ENCODE measurements around the gene STAM2. TPM values are rescaled to one million over a fixed set of nuclear protein-coding genes. Genes with fewer than 3 reads are reported as not detected.

The STAM2 gene
- total and polyA plus RNA-seq, 11 donors = 4.7 to 36.1 (median 25.7) TPM

DNA sequence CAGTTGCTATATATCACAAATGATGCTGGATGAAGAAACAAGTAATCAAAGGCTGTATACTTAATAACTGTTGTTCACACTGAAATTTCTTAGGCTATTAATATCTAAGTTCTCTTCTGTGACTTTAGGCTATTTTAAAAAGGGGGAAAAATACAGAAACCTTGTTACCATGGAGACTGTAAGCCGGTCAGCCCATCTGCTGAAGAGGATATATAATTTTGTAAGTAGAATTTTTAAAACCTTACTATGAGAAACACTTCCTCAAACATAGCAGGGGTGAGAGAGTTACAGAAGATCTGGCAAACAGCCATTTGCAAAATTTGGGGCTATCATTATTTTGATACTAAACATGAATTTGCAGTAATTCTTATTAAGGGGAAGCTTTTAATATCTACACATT is 104.5 kb downstream of the STAM2 start:
- intact Hi-C loops (cut with DNase I) = no loop called here
- 51 to 66% (median 62%) methylated on average over 1 of the region's 1 CpG for WGBS, 4 donors
- Histone ChIP-seq H3K27ac (no peak overlapping the region), H3K36me3 (no peaks in the 10 kb centered on the region), H3K4me1 (peaks cover 0 to 7% (median 0%) of the 10 kb centered on the region in 12 donors), H3K27me3 (no peaks in the 10 kb centered on the region), H3K4me3 (no peak overlapping the region), H3K9me3 (no peaks in the 10 kb centered on the region)
- DNase-seq (no peak), ATAC-seq (no peak)
- TF ChIP-seq POLR2A (IDR thresholded peaks at IDR 0.05) = no peak
- TF ChIP-seq, protein P1, sequence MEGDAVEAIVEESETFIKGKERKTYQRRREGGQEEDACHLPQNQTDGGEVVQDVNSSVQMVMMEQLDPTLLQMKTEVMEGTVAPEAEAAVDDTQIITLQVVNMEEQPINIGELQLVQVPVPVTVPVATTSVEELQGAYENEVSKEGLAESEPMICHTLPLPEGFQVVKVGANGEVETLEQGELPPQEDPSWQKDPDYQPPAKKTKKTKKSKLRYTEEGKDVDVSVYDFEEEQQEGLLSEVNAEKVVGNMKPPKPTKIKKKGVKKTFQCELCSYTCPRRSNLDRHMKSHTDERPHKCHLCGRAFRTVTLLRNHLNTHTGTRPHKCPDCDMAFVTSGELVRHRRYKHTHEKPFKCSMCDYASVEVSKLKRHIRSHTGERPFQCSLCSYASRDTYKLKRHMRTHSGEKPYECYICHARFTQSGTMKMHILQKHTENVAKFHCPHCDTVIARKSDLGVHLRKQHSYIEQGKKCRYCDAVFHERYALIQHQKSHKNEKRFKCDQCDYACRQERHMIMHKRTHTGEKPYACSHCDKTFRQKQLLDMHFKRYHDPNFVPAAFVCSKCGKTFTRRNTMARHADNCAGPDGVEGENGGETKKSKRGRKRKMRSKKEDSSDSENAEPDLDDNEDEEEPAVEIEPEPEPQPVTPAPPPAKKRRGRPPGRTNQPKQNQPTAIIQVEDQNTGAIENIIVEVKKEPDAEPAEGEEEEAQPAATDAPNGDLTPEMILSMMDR (IDR thresholded peaks at IDR 0.05) = no peak

DNA sequence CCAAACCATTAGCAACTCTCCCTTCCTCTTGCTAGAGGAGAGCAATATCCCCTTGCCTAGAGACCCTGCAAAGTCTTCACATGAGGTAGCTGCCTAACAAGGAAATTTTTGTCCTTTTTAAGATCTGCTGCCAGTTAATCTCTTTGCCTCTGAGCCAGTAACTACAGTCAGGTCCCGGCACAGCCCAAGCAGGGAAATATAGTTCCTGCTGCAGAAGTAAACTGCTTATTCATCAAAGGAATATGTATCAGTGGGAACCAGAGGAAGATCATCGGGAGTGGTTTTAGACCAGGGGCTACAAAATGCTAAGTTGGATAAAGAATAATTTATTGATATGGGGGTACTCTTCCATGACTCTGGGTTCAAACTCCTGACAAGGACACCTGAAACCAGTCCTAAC is 107.3 kb downstream of the STAM2 start:
- WGBS, 4 donors = 75 to 87% (median 83%) methylated on average over 2 of the region's 2 CpGs
- intact Hi-C loops (cut with DNase I) = no loop called here
- DNase-seq (no peak), ATAC-seq (no peak)
- no peaks in the 10 kb centered on the region for H3K36me3 ChIP-seq
- TF ChIP-seq, protein P1 (IDR thresholded peaks at IDR 0.05) = no peak
- no peak for TF ChIP-seq POLR2A (IDR thresholded peaks at IDR 0.05)
- H3K27me3 ChIP-seq = no peaks in the 10 kb centered on the region
- H3K4me3 ChIP-seq = no peak overlapping the region
- H3K27ac ChIP-seq = no peak overlapping the region
- no peaks in the 10 kb centered on the region for H3K9me3 ChIP-seq
- peaks cover 0 to 6% (median 0%) of the 10 kb centered on the region in 12 donors for H3K4me1 ChIP-seq

DNA sequence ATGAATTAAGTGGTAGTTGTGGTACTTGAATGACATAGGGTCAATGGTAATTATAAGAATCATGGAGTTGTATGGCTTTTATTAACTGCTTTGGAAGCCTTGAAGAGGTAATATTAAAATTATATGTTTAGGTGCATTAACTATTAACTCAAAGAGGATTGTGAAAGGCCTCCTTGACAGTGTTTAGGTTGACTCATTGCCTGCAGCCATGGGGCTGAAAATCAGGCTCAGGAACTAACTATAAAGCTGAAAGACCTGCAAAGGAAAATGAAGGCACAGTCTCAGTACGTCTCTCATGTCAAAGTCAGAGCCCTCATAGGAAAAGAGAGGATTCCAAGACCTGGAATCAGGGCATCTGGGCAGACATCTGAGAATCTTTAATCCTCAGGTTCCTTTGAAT is 107.7 kb downstream of the STAM2 start:
- H3K4me3 ChIP-seq = no peak overlapping the region
- no peaks in the 10 kb centered on the region for H3K9me3 ChIP-seq
- H3K27ac ChIP-seq = no peak overlapping the region
- no peaks in the 10 kb centered on the region for H3K27me3 ChIP-seq
- TF ChIP-seq POLR2A (IDR thresholded peaks at IDR 0.05) = no peak
- TF ChIP-seq, protein P1 (IDR thresholded peaks at IDR 0.05) = no peak
- H3K4me1 ChIP-seq = peaks cover 0 to 10% (median 0%) of the 10 kb centered on the region in 12 donors
- intact Hi-C loops (cut with DNase I) = no loop called here
- ATAC-seq (no peak), DNase-seq (no peak)
- no peaks in the 10 kb centered on the region for H3K36me3 ChIP-seq
- WGBS, 4 donors = 88 to 100% (median 98%) methylated on average over 1 of the region's 1 CpG

Other genes starting within 250 kb of the STAM2 start
- gene CACNB4, start 76.7 kb downstream of the STAM2 start, total RNA-seq = 1 to 10 TPM in 3 of 9 donors, under 1 TPM in 6; 0.25 to 1.5 (median 0.44) TPM
- under 1 TPM; 0.03 to 0.11 TPM for gene CACNB4, start 76.7 kb downstream of the STAM2 start, polyA plus RNA-seq
- 10 to 100 TPM in 2 of 9 donors, 1 to 10 TPM in 7; 4.7 to 19.4 (median 5.5) TPM for gene FMNL2, start 159.4 kb upstream of the STAM2 start, total RNA-seq
- gene FMNL2, start 159.4 kb upstream of the STAM2 start, polyA plus RNA-seq = 1 to 10 TPM; 5.1 to 6.7 TPM